GM19099 (cell line): ENCODE results near the gene F11R.
A peak's percentile ranks its signal among the peaks of the same experiment; 100 is the strongest.

Experiments used
- POLR2A ChIP-seq: IDR thresholded peaks from 3 replicates; pipeline ENCODE4 v1.6.1; 2011; ENCODE audit warnings: low read depth; ENCODE audit not compliant: insufficient read length; ENCODE audit errors: extremely low read depth

F11R gene

DNA sequence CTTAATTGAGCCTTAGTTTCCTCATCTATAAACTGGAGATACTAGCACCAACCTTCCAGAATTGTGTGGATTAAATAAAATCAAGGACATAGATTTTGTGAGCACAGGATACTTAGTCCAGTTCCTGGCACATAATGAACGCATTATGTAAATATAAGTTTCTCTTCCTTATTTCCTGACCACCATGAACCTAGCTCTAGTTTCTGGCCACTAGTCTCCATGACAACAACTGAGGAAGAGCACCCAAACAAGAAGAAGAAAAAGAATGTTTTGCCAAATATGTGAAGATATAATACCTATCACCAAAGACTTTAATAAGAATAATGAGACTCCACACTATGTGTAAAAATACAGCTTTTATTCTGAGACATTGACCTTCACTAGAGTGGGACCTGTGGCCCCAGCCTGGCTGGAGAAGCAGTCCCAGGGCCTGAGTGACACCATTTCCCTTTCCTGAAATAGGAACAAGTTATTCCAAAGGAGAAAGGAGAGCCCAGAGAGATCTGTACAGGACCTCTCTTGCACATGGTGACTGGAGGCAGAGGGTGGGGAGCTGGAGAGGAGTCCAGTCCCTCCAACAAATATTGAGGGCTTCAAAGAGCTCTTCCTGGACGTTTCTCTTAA lies 25.8 kb upstream of the F11R start:
- TF ChIP-seq POLR2A: no peak

- peak; percentile 74 for TF ChIP-seq POLR2A
Measured at GRCh38 chr1:161045736-161046604, 25.0 kb upstream of the F11R start, which contains the start of gene USF1. TSS of gene USF1 (minus strand) at chr1:161045977. CDS start at chr1:161043275, 2,702 bp downstream.

DNA sequence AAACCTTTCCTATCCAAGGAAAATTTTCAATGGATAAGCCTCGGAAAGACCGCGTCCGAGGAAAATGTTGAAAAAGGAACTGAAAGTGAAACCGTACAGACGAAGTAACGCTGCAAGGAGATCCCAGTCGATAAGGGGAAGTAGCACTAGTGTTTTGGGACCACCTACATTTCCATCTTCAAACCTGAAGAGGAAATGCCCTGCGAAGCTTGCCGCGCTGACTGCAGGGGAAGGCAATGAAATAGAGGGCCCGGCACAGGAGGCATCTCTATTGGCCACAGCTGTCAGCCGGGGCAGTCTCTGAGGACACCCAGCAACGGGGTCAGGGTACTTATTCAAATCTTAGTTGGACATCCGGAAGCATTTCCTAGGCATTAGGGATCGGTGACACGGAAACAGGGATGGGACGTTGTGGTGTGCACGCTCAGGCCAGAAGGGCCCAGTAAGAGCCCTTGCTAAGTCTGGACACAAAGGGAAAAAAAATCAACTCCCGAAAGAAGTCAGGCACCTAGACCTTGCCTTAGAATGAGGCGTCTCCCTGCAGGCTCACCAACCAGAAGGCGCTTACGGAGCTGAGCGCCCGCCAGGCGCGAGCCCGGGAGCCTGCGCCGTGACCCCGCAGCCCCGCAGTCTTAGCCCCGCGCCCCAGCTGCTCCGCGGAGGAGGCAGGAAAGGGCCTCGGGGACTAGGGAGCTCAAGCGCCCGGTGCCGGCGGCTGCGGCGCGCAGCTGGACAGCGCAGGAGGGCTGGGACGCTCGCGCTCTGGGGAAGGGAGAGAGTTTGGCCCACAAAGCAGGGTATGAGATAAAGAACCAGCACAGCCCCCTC lies 24.2 kb upstream of the F11R start:
- peak; percentile 63 for TF ChIP-seq POLR2A

GRCh38 chr1:161044535-161044907 lies 23.6 kb upstream of the F11R start:
- TF ChIP-seq POLR2A: no peak

DNA sequence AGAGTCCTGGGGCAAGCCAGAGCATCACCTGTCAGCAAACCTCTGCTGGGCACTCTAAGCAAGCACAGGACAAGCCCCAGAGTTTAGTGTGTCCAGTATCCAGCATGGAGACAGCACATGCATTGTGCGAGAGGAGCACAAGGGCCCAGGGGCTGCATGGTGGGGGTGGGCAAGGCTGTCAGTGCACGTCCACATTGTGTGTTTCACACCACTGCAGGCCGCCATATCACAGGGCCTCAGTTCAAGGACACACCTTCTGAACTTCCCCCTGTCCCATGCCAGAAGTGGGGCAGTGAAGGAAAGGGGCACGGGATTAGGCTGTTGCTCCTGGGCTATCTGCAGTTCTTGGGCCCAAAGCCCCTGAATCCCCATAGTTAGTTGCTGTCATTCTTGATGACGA lies 18.6 kb upstream of the F11R start:
- no peak for TF ChIP-seq POLR2A

- no peak for TF ChIP-seq POLR2A
Measured at GRCh38 chr1:161039154-161039545, 18.2 kb upstream of the F11R start.

- TF ChIP-seq POLR2A: peak; percentile 72
Measured at GRCh38 chr1:161038523-161039153, 17.7 kb upstream of the F11R start, which contains the start of gene TSTD1. TSS of gene TSTD1 (minus strand) at chr1:161038964. CDS start at chr1:161038889, 75 bp downstream.

DNA sequence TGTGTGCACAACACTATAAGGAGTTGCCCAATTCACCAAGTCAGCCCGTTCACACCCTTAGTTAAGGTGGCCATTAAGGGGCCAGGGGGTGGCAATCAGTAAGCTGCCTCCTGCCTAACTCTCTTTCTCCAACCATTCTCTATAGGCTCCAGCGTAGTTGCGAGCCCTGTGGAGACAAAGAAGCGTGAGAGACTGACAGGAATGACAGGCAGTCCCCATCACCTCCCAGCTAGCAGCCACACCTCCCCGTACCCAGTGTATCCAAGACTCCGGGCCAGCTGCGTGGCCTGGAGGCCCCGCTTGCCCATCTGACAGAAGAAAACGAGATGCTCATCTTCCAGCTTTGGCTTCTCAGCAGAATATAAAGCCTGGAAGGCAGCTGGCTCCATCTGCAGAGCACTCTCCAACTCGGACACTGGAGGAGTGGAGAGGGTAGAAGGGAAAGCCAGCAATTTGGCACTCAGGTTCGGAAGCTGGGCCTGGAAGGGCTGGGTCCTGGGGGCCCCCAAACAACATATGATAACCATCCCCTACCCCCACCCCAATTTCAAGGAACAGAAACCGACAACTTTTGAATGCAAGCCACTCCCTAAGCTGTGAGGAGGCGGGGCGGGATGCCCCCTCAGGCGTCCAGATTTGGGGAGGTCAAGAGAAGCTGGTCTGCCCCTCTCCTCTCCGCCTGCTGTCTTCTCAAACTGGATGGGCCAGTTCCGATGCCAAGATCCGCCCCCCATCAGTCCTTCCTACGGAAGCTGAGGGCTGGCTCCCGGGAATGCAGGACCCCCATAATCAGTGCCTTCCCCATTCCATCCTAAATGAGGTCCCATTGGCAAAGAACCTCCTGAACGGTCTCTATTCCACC lies 16.9 kb upstream of the F11R start:
- TF ChIP-seq POLR2A: no peak

DNA sequence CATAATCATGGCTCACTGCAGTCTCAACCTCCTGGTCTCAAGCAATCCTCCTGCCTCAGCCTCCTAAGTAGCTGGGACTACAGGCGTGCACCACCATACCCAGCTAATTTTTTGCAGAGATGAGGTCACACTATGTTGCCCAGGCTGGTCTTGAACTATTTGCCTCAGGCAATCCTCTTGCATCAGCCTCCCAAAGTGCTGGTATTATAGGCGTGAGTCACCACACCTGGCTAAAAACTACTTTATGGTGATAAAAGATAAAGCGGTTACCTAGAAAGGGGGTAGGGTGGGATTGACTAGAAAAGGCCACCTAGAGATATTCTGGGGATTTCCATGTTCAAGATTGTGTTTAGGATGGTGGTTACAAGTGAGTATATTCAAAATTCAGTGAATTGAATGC lies 12.8 kb upstream of the F11R start:
- TF ChIP-seq POLR2A: no peak

GRCh38 chr1:161032409-161032808 lies 11.5 kb upstream of the F11R start:
- no peak for TF ChIP-seq POLR2A

GRCh38 chr1:161031874-161032273 lies 10.9 kb upstream of the F11R start:
- TF ChIP-seq POLR2A: no peak

GRCh38 chr1:161021970-161022353 lies 1.0 kb upstream of the F11R start:
- no peak for TF ChIP-seq POLR2A

DNA sequence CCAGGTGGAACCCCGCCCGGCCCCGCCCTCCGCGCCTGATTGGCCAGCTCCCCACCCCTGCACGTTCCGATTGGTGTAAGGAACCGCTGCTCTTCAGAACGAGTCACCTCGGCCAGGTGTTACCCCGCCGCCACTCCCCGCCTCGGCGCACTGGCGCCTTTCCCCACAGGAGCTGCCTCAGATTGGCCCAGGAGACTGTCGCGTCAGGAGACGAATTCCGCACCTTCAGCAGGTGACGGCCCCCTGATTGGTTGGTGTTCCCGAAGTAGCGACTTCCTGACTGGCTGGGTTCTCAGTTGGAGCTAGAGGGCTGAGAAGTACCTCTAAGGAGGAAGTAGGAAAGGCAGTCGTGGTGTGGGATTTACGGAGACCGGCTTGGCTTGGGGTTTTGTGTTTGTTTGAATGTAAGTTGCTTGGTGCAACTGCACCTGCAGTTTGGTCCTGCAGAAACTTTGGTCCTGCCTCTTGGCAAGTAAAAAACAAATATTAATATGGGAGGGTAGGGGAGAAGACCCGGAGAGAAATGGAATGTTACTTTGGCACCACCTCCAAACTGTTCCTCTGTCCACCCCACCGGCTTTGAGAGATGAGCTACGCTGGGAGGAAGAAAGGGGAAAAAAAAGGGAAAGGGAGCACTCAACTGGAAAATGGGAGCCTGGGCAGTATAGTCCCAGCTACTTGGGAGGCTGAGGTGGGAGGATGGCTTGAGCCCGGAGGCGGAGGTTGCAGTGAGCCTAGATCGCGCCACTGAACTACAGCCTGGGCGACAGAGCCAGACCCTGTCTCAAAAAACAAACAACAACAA lies 415 bp upstream of the F11R start:
- TF ChIP-seq POLR2A: peak; percentile 59
